Ovary (tissue), 9 donors: ENCODE measurements around the gene ACVR1B. TPM values are rescaled to one million over a fixed set of nuclear protein-coding genes. Genes with fewer than 3 reads are reported as not detected.

Experiments
- DNase-seq, 5 donors: peaks; one replicate each; pipeline ENCODE4 v3.0.0-alpha.2; 2019 to 2020
- H3K27ac ChIP-seq, 2 donors: fragments of 200-600 bp; one replicate each; pipeline versions ENCODE4 v1.5.1 to v1.8.0; 2019 to 2022
- H3K27me3 ChIP-seq: fragments of 200-600 bp; one replicate; pipeline ENCODE4 v1.8.0; 2022
- H3K36me3 ChIP-seq: fragments of 200-600 bp; sonication (generic); one replicate; pipeline ENCODE4 v1.5.1; 2019
- H3K4me1 ChIP-seq: one replicate; pipeline ENCODE4 v1.8.1; 2013; ENCODE audit warnings: mild to moderate bottlenecking, moderate library complexity; ENCODE audit not compliant: insufficient read depth
- H3K4me3 ChIP-seq: fragments of 200-600 bp; sonication (generic); one replicate; pipeline ENCODE4 v1.5.1; 2017
- H3K9me3 ChIP-seq, 2 donors: fragments of 200-600 bp in 1 of 2; sonication (generic) in 1 of 2; one replicate each; pipeline versions ENCODE4 v1.5.1 to v1.8.1; 2013 to 2019; ENCODE audit warnings: mild to moderate bottlenecking in 1 of 2, moderate library complexity in 1 of 2
- EP300 ChIP-seq: sonication (generic); formaldehyde crosslinking; IDR thresholded peaks from one replicate; pipeline ENCODE4 v1.6.1; 2017; ENCODE audit warnings: antibody characterized with exemption
- POLR2A ChIP-seq: fragments of 450-650 bp; IDR thresholded peaks from one replicate; pipeline ENCODE4 v1.6.1; 2017; ENCODE audit warnings: antibody characterized with exemption, mild to moderate bottlenecking, moderate library complexity
- WGBS, 3 donors: extraction: QIAGEN DNeasy Blood & Tissue Kit in 1 of 3; methylation state at CpG; one replicate each; pipeline versions ENCODE4 v1.1.5 to v1.1.7; 2013 to 2017; 5-methylcytosine and 5-hydroxymethylcytosine counted together
- intact Hi-C, 4 donors: fragments of 100-400 bp; cut with DNase I; formaldehyde crosslinking; loops; one replicate each; pipeline versions ENCODE4 v1.11.0 to v1.15.1; 2022 to 2023
- polyA plus RNA-seq, 2 donors: library from polyadenylated mRNA; stranded (reverse); fragments of 200-250 nt in 1 of 2; fragments of 350-450 nt in 1 of 2; fragmentation: Illumina TruSeq in 1 of 2; extraction: RNeasy Lipid Tissue Mini Kit (QIAGEN cat#74804) in 1 of 2; gene quantifications; one replicate each; pipeline ENCODE4 v1.2.3, GENCODE V29; 2013 to 2014
- total RNA-seq, 7 donors: library from RNA; depleted of rRNA in 2 of 7; stranded (reverse); fragments of >200 nt in 2 of 7; fragmentation: NEBNext Ultra II Directional in 3 of 7; extraction: Animal tissue kit (Norgen Biotek cat#: 25700) in 3 of 7; gene quantifications; one replicate each; pipeline versions ENCODE4 v1.1.0 to v1.2.4, GENCODE V29; 2016 to 2023
- TF ChIP-seq, protein P1 (sequence below), 3 donors: fragments of 450-650 bp in 2 of 3; fragments of 200-600 bp in 1 of 3; IDR thresholded peaks; one replicate each; pipeline versions ENCODE4 v1.5.1 to v1.8.0; 2016 to 2022; ENCODE audit warnings: antibody characterized with exemption in 3 of 3, mild to moderate bottlenecking in 1 of 3
- donor health status: DM: no; HTN: no; CAD: no; lungs with moderate emphysema.
- donor health status: DM: no; HTN: no; CAD: no.
- donor health status: Bipolar disorder and iron deficiency.
- donor health status: DM: yes; HTN: yes; CAD: no.
- donor health status: DM: no; HTN: no; CAD: no.
- donor health status: DM: yes; HTN: yes; CAD: no.

The ACVR1B gene
- total and polyA plus RNA-seq, 9 donors: 6.9 to 27.3 (median 19.1) TPM

DNA sequence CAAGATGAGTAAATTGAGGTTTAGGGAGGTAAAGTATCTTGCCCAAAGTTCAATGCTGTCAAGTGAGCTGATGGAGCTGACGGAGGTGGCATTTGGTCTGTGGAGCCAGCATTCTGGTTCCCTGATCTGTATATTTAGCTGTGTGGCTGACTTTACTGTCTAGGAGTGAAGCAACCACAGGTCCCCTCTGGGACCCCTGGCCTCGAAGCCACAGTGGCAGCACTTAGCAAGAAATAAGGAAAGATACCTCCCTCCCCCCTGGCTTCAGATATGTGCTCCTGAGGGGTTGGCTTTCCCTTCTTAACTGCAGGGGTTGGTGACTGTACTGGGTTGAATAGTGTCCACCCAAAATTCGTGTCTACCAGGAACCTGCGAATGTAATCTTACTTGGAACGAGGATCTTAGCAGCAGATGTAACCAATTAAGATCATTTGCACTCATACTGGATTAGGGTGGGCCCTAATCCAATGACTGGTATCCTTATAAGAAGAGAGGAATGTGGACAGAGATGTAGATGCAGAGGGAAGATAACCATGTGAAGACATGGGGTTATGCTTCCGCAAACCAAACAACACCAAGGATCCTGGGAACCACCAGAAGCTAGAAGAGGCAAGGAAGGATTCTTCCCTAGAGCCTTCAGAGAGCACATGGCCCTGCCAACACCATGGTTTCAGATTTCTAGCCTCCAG lies 2.0 kb upstream of the ACVR1B start:
- no peaks in the 10 kb centered on the region for H3K27me3 ChIP-seq
- 70 to 81% (median 73%) methylated on average over 6 of the region's 6 CpGs for WGBS, 3 donors
- no peaks in the 10 kb centered on the region for H3K9me3 ChIP-seq
- TF ChIP-seq, protein P1, sequence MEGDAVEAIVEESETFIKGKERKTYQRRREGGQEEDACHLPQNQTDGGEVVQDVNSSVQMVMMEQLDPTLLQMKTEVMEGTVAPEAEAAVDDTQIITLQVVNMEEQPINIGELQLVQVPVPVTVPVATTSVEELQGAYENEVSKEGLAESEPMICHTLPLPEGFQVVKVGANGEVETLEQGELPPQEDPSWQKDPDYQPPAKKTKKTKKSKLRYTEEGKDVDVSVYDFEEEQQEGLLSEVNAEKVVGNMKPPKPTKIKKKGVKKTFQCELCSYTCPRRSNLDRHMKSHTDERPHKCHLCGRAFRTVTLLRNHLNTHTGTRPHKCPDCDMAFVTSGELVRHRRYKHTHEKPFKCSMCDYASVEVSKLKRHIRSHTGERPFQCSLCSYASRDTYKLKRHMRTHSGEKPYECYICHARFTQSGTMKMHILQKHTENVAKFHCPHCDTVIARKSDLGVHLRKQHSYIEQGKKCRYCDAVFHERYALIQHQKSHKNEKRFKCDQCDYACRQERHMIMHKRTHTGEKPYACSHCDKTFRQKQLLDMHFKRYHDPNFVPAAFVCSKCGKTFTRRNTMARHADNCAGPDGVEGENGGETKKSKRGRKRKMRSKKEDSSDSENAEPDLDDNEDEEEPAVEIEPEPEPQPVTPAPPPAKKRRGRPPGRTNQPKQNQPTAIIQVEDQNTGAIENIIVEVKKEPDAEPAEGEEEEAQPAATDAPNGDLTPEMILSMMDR (IDR thresholded peaks at IDR 0.05): no peak
- no peak overlapping the region for H3K4me3 ChIP-seq
- H3K36me3 ChIP-seq: no peaks in the 10 kb centered on the region
- H3K4me1 ChIP-seq: peaks cover 5% of the 10 kb centered on the region
- H3K27ac ChIP-seq: no peak overlapping the region
- intact Hi-C loops: no loop called here
- no peak for DNase-seq

GRCh38 chr12:51950682-51951198 lies 759 bp upstream of the ACVR1B start:
- H3K27ac ChIP-seq: no peak overlapping the region
- peaks cover 7% of the 10 kb centered on the region for H3K4me1 ChIP-seq
- H3K4me3 ChIP-seq: peak overlapping the region; percentile 51
- H3K27me3 ChIP-seq: no peaks in the 10 kb centered on the region
- WGBS, 3 donors: 1 to 3% (median 2%) methylated on average over 5 of the region's 5 CpGs
- intact Hi-C loops: no loop called here
- no peak for DNase-seq
- no peaks in the 10 kb centered on the region for H3K36me3 ChIP-seq
- TF ChIP-seq POLR2A (no peak), EP300 (no peak)
- TF ChIP-seq, protein P1 (IDR thresholded peaks at IDR 0.05): no peak
- no peaks in the 10 kb centered on the region for H3K9me3 ChIP-seq

DNA sequence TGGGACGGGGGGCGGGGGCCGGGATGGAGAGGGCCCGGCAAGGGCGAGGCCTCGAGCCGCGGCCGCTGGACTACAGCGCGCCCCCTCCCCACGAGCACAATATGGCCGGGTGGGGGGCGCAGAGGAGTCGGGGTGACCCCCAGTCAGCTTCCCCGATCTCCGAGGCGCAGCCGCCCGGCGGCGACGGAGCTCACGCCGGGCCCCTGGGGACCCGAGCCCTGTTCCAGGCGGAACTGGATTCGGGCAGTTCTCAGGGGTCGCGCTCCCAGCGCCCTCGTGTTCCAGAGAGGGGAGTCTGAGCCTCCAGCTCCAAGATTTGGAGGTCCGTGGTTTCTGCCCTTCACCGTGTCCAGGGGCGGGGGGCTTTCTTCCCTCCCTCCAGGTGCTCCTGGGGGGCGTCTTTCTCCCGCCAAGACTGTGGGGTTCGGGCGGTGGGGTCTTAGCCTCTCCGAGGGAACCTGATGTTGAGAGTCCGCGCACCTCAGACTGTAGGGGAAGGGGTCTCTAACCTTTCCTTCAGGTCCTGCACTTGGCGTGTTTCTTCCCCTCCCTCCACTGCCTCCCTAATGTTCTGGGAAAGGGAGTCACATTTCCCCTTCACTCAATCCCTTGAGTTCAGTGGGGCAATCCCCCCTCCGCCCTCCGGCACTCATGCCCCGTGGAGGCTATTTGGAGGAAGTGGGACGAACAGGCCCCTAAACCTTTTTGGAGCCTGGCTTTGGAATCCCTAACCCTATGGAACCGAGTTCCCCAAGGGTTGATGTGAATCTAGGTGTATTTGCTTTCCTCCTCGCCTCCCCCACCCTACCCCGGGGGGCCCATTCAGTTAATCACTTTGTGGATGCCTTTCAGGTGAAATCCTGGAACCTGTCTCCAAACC lies 584 bp downstream of the ACVR1B start:
- Histone ChIP-seq H3K27me3 (no peaks in the 10 kb centered on the region), H3K4me1 (peaks cover 7% of the 10 kb centered on the region), H3K9me3 (no peaks in the 10 kb centered on the region), H3K4me3 (peak overlapping the region; percentile 98), H3K36me3 (no peaks in the 10 kb centered on the region), H3K27ac (peak overlapping the region; percentile 14 to 28)
- no peak for TF ChIP-seq EP300
- intact Hi-C loops: no loop called here
- WGBS, 3 donors: 2 to 4% (median 3%) methylated on average over 17 to 50 of the region's 50 CpGs
- peak; percentile 23 to 70 (median 51) for DNase-seq

- Histone ChIP-seq H3K27me3 (no peaks in the 10 kb centered on the region), H3K9me3 (no peaks in the 10 kb centered on the region), H3K27ac (no peak overlapping the region), H3K36me3 (no peaks in the 10 kb centered on the region), H3K4me1 (peaks cover 7% of the 10 kb centered on the region), H3K4me3 (peak overlapping the region; percentile 98)
- TF ChIP-seq, protein P1 (IDR thresholded peaks at IDR 0.05): no peak
- TF ChIP-seq EP300 (no peak), POLR2A (no peak)
- DNase-seq: no peak
- WGBS, 3 donors: 70 to 83% (median 82%) methylated on average over 8 of the region's 8 CpGs
- intact Hi-C loops: no loop called here
These were observed 1.6 kb downstream of the ACVR1B start for GRCh38 chr12:51953089-51953488.
